Measurements from ENCODE around the gene GGCT.

DNA sequence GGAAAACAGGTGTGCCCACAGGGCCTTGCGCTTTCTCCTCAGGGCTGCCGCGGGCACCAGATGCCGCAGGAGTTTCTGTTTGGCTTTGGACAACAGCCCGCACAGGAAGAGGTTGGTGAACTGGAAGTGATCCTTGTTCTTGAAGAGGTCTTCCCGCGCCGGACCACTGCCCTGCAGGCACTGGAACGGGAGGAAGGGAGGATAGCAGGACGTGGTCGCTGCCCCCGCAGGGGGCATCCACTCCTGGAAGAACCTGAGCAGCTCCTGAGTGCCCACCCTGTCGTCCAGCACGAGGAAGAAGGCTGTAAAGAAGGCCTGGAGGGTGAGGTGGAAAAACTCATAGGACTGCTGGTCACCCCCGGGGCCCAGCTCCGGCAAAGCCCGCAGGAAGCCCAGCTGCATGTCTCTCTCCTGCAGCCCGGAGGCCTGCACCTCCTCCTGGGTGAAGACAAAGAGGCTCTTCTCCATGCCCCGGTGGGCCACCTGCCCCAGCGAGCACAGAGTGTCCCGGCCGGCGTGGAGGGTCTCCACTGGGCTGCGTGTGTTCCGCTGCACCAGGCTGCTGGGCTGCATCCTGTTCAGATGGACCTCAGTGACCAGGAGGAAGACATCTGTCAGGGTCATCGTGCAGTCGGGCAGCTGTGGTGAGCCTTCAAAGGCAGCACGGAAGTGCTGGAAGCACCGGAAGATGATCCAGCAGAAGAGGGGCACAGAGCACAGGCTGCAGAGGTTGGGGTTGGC is 52.9 kb downstream of the GGCT start:
- no peak for TF ChIP-seq POLR2A (IDR thresholded peaks at IDR 0.05)
- TF ChIP-seq, protein P1, sequence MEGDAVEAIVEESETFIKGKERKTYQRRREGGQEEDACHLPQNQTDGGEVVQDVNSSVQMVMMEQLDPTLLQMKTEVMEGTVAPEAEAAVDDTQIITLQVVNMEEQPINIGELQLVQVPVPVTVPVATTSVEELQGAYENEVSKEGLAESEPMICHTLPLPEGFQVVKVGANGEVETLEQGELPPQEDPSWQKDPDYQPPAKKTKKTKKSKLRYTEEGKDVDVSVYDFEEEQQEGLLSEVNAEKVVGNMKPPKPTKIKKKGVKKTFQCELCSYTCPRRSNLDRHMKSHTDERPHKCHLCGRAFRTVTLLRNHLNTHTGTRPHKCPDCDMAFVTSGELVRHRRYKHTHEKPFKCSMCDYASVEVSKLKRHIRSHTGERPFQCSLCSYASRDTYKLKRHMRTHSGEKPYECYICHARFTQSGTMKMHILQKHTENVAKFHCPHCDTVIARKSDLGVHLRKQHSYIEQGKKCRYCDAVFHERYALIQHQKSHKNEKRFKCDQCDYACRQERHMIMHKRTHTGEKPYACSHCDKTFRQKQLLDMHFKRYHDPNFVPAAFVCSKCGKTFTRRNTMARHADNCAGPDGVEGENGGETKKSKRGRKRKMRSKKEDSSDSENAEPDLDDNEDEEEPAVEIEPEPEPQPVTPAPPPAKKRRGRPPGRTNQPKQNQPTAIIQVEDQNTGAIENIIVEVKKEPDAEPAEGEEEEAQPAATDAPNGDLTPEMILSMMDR (IDR thresholded peaks at IDR 0.05) = no peak
- TF ChIP-seq POLR2AphosphoS5 (IDR thresholded peaks at IDR 0.05) = no peak
- TF ChIP-seq EP300 (IDR thresholded peaks at IDR 0.05) = no peak

Measured in upper lobe of left lung (tissue), 4 donors.